Endometrial microvascular endothelial cells (primary cell): ENCODE results near the gene MYBL2. TPM values are rescaled to one million over a fixed set of nuclear protein-coding genes. Genes with fewer than 3 reads are reported as not detected.

Source experiments
- total RNA-seq: library from RNA; depleted of rRNA; stranded (reverse); fragments of >200 nt; gene quantifications from one replicate; pipeline ENCODE4 v1.2.3, GENCODE V29; 2015; ENCODE audit errors: inconsistent ontology term

Gene MYBL2
- total RNA-seq, 1 donor from 2014 or later: 61.6 TPM

Other genes starting within 250 kb of the MYBL2 start
- 70.9 TPM for gene SRSF6, start 209.2 kb upstream of the MYBL2 start, total RNA-seq
- gene L3MBTL1, start 159.4 kb upstream of the MYBL2 start, total RNA-seq: 1.3 TPM
- not detected for gene SGK2, start 108.1 kb upstream of the MYBL2 start, total RNA-seq
- 19.5 TPM for gene IFT52, start 76.2 kb upstream of the MYBL2 start, total RNA-seq
- gene GTSF1L, start 59.9 kb downstream of the MYBL2 start, total RNA-seq: 0.84 TPM
- 18.7 TPM for gene TOX2, start 247.7 kb downstream of the MYBL2 start, total RNA-seq